Glutamatergic neuron (in vitro differentiated cells): ENCODE results near the gene ELAPOR1. TPM values are rescaled to one million over a fixed set of nuclear protein-coding genes. Genes with fewer than 3 reads are reported as not detected.

Experiments
- DNase-seq: peaks from one replicate; pipeline ENCODE4 v3.0.0; 2022
- H3K27ac Mint-ChIP-seq: one replicate; pipeline ENCODE4 v1.8.0; 2020; ENCODE audit warnings: mild to moderate bottlenecking, mixed read lengths, inconsistent platforms; ENCODE audit not compliant: unreplicated experiment
- H3K27me3 Mint-ChIP-seq: one replicate; pipeline ENCODE4 v1.8.0; 2020; ENCODE audit warnings: mild to moderate bottlenecking, moderate library complexity, mixed read lengths, inconsistent platforms; ENCODE audit not compliant: unreplicated experiment
- H3K36me3 Mint-ChIP-seq: one replicate; pipeline ENCODE4 v1.8.0; 2020; ENCODE audit warnings: mild to moderate bottlenecking, mixed read lengths, inconsistent platforms; ENCODE audit not compliant: unreplicated experiment
- H3K4me1 Mint-ChIP-seq: one replicate; pipeline ENCODE4 v1.8.0; 2020; ENCODE audit warnings: mild to moderate bottlenecking, low read depth, mixed read lengths, inconsistent platforms; ENCODE audit not compliant: unreplicated experiment
- H3K4me3 Mint-ChIP-seq: one replicate; pipeline ENCODE4 v1.8.0; 2020; ENCODE audit warnings: mild to moderate bottlenecking, mixed read lengths, inconsistent platforms; ENCODE audit not compliant: unreplicated experiment
- H3K9me3 Mint-ChIP-seq: one replicate; pipeline ENCODE4 v1.8.0; 2020; ENCODE audit warnings: mild to moderate bottlenecking, moderate library complexity, mixed read lengths, inconsistent platforms; ENCODE audit not compliant: unreplicated experiment
- total RNA-seq: library from RNA; stranded (reverse); fragmentation: NEBNext Ultra II Directional; extraction: Animal tissue kit (Norgen Biotek cat#: 25700); gene quantifications from one replicate; pipeline ENCODE4 v1.2.1, GENCODE V29; 2021; ENCODE audit not compliant: unreplicated experiment
- TF ChIP-seq, protein P1 (sequence below): fragments of 200-600 bp; sonication (generic); IDR thresholded peaks from one replicate; pipeline ENCODE4 v1.5.0; 2021; ENCODE audit not compliant: partially characterized antibody, unreplicated experiment

ELAPOR1 gene
- total RNA-seq, 1 donor from 2014 or later = 1.5 TPM

DNA sequence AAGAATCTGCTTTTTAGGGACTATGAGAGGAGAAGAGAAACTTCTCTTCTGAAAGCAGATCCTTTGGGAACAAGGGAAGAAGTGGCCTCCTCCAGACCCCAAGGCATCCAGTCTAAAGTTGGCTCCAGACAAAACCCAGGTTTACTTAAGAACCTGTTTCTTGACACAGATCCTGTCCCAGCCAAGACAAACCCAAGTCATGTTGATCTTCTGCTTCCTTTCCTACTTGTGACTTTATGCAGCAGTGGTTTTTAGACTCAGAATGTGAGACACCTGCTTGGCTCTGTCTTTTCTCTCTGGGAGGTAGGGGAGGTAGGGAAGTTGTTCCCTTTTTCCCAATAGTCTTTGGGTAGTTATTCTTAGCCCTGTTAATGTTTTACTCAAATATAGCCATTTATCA, 38.3 kb downstream of the ELAPOR1 start:
- H3K27ac Mint-ChIP-seq = no peak overlapping the region
- H3K27me3 Mint-ChIP-seq = peaks cover 3% of the 10 kb centered on the region
- H3K36me3 Mint-ChIP-seq = no peaks in the 10 kb centered on the region
- no peak overlapping the region for H3K4me3 Mint-ChIP-seq
- no peaks in the 10 kb centered on the region for H3K9me3 Mint-ChIP-seq
- TF ChIP-seq, protein P1, sequence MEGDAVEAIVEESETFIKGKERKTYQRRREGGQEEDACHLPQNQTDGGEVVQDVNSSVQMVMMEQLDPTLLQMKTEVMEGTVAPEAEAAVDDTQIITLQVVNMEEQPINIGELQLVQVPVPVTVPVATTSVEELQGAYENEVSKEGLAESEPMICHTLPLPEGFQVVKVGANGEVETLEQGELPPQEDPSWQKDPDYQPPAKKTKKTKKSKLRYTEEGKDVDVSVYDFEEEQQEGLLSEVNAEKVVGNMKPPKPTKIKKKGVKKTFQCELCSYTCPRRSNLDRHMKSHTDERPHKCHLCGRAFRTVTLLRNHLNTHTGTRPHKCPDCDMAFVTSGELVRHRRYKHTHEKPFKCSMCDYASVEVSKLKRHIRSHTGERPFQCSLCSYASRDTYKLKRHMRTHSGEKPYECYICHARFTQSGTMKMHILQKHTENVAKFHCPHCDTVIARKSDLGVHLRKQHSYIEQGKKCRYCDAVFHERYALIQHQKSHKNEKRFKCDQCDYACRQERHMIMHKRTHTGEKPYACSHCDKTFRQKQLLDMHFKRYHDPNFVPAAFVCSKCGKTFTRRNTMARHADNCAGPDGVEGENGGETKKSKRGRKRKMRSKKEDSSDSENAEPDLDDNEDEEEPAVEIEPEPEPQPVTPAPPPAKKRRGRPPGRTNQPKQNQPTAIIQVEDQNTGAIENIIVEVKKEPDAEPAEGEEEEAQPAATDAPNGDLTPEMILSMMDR = no peak
- H3K4me1 Mint-ChIP-seq = peaks cover 24% of the 10 kb centered on the region
- DNase-seq = no peak

DNA sequence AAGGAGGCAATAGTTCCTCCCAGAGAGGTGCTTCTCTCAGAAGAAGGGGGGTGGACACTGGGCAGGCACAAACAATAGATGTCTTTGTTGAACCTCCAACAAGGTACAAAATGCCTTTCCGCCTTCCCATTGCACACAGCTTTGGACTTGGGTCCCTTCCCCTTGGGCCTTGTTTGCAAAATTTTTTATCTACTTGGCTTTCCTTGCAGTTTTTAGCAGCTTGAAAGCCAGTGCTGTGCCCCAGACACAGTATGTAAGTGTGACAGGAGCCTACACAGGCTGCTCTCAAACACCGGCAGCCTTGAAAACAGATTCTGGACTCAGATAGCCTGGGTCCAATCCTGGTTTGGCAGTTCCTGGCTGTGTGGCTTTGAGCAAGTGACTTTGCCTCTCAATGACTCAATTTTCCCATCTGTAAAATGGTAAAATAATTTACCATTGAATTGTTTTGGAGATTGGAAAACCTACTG, 43.0 kb downstream of the ELAPOR1 start:
- Mint-ChIP-seq H3K4me1 (peaks cover 2% of the 10 kb centered on the region), H3K9me3 (no peaks in the 10 kb centered on the region), H3K27me3 (no peaks in the 10 kb centered on the region), H3K36me3 (no peaks in the 10 kb centered on the region), H3K27ac (no peak overlapping the region), H3K4me3 (no peak overlapping the region)
- no peak for DNase-seq
- TF ChIP-seq, protein P1 = no peak

DNA sequence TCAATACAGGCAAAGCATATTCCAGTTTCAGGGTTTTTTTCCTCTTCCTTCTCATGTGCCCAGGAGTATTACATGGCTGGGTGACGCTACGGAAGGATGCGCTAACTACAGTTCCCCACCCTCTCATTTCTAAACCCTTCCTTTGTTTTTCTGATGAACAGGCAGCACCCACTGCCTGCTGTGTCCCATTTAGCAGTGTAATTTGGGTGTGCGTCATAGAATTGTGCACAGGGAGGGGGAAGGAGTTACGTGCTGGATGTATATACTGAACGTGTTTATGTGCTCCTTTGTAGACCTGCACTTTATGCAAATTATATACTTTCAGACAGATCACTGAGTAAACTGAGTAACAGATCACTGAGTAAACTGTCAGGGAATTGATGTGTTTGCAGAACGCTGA, 44.5 kb downstream of the ELAPOR1 start:
- Mint-ChIP-seq H3K27ac (no peak overlapping the region), H3K4me1 (peaks cover 2% of the 10 kb centered on the region), H3K4me3 (no peak overlapping the region), H3K9me3 (no peaks in the 10 kb centered on the region), H3K27me3 (no peaks in the 10 kb centered on the region), H3K36me3 (no peaks in the 10 kb centered on the region)
- TF ChIP-seq, protein P1 = no peak
- DNase-seq = no peak

DNA sequence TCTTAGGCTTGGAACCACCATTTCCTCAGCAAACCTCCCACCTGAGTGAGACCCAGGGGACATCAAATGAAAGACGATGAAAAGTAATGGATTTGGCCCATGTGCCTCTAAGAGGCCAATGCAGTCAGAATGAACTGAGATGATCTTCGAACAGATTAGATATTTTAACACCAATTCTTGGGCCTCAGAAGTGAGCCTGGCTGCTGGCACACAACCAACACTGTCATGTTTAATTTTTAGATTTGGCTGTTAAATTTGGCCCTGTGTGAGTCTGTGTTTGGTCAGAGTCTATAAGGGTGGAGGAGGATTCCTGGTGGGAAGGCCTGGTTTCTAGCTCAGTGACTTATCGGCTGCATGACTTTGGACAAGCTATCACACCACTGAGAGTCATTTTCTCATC, 45.4 kb downstream of the ELAPOR1 start:
- no peak for DNase-seq
- TF ChIP-seq, protein P1 = no peak
- Mint-ChIP-seq H3K4me1 (peaks cover 2% of the 10 kb centered on the region), H3K36me3 (no peaks in the 10 kb centered on the region), H3K27me3 (no peaks in the 10 kb centered on the region), H3K27ac (no peak overlapping the region), H3K9me3 (no peaks in the 10 kb centered on the region), H3K4me3 (no peak overlapping the region)

DNA sequence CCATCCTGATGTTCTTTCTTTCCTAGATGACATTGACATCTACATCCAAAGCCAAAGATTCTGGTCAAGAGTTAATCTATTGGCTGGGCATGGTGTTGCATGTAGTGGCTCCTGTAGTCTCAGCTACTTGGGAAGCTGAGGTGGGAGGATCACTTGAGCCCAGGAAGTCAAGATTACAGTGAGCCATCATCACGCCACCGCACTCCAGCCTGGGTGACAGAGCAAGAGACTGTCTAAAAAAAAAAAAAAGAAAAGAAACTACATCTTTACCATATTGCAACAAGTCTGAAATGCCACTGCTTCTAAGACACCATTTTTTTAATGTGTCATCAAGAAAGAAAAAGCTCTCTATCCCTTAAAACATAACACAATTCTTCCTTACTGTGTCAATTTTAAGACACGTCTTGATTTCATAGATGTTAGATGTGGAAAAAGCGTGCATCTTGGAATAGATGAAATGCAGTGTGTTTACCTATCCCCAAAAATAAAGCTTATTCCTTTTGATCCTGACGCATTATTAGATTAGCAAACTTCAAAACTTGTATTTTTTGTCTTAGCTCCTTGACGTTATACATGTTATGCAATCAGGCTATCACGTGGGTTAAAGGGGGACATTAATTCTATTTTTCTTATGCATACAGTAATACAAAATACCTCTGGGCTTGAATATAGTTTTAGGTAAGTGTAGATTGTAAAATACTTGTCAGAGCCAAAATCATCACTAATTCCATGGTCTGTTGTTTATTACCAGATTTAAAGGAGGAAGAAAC, 46.3 kb downstream of the ELAPOR1 start:
- TF ChIP-seq, protein P1 = no peak
- Mint-ChIP-seq H3K27ac (no peak overlapping the region), H3K27me3 (no peaks in the 10 kb centered on the region), H3K4me3 (no peak overlapping the region), H3K36me3 (no peaks in the 10 kb centered on the region), H3K4me1 (no peaks in the 10 kb centered on the region), H3K9me3 (no peaks in the 10 kb centered on the region)
- DNase-seq = no peak
